ENCODE results near the gene LARP1. TPM values are rescaled to one million over a fixed set of nuclear protein-coding genes. Genes with fewer than 3 reads are reported as not detected.
A peak's percentile ranks its signal among the peaks of the same experiment; 100 is the strongest.

Gene LARP1
- total and polyA plus RNA-seq, 9 of the 15 experiments (the other 6 are each of a cell fraction or from before 2014, with no cell fraction given) = 22.6 to 300 (median 92.0) TPM

DNA sequence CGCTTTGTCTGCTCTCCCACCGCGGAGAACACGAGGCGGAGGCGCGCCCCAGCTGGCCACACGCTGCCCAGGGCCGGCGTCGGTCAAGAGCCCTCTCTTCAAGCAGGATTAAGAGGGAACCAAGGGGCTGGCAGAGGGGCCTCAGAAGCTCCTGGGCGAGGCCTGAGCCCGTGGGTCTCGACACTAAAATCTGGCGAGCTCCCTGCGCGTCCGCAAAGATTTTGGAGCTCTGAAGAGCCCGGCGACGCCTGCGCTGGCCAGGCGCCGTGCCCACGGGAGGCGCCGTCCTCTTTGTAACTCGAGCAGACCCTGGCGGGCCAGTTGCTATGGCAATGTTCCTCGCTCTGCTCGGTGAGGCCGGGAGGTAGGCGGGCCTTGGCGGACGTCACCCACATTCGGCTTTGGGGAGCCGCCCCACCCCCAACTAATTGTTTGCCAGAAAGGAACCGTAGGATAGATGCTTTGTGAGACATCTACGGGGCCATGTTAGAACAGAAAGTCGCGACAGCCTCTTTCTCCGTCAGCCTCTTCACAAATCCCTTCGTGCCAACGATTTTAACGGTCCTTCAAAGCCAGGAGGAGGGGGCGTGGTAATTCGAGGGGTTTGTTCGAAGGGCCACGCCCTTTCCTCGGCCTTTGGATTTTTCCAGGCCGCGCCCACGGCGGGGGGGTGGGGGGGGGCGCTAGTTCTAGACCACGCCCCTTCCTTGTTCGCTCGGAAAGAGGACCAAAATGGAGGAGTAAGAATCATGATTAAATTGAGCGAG lies 102.5 kb downstream of the LARP1 start (continued):
- TF ChIP-seq MTA2 (IDR thresholded peaks at IDR 0.05; ENCODE audit: low read depth) (no peak), BHLHE40 (IDR thresholded peaks at IDR 0.05; ENCODE audit: low read length) (no peak), TARDBP (IDR thresholded peaks at IDR 0.05) (no peak), HCFC1 (IDR thresholded peaks at IDR 0.05; ENCODE audit: low read depth, low read length) (no peak), GATAD2A (IDR thresholded peaks at IDR 0.05) (0 out of 2 replicates have a peak, but pooled peaks have one; percentile 22), MYNN (IDR thresholded peaks at IDR 0.05) (no peak), MYNN (CRISPR knock-in tag; IDR thresholded peaks at IDR 0.05) (no peak), ZNF174 (CRISPR knock-in tag; IDR thresholded peaks at IDR 0.05) (no peak), RAD21 (CRISPR knock-in tag; conservative IDR thresholded peaks at IDR 0.05 in 1 of 2, IDR thresholded peaks at IDR 0.05 in 1 of 2) (no peak), NR2F6 (CRISPR knock-in tag; IDR thresholded peaks at IDR 0.05) (no peak), OTX1 (CRISPR knock-in tag; IDR thresholded peaks at IDR 0.05) (no peak), MYBL2 (IDR thresholded peaks at IDR 0.05; ENCODE audit: low read depth) (peak; percentile 54; the same call in 1 of the 2 replicates), MYBL2 (CRISPR knock-in tag; IDR thresholded peaks at IDR 0.05; ENCODE audit: borderline replicate concordance) (no peak), TBL1XR1 (IDR thresholded peaks at IDR 0.05; ENCODE audit: low read length in 2 of 2) (no peak)
- TF ChIP-seq, protein P1, sequence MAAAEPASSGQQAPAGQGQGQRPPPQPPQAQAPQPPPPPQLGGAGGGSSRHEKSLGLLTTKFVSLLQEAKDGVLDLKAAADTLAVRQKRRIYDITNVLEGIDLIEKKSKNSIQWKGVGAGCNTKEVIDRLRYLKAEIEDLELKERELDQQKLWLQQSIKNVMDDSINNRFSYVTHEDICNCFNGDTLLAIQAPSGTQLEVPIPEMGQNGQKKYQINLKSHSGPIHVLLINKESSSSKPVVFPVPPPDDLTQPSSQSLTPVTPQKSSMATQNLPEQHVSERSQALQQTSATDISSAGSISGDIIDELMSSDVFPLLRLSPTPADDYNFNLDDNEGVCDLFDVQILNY (CRISPR knock-in tag; IDR thresholded peaks at IDR 0.05) = peak; percentile 68; the same call in 1 of the 2 replicates
- TF ChIP-seq, protein P2, sequence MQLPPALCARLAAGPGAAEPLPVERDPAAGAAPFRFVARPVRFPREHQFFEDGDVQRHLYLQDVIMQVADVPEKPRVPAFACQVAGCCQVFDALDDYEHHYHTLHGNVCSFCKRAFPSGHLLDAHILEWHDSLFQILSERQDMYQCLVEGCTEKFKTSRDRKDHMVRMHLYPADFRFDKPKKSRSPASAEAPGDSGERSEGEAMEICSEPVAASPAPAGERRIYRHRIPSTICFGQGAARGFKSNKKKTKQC (CRISPR knock-in tag; IDR thresholded peaks at IDR 0.05) = peak; percentile 78
- TF ChIP-seq, protein P3, sequence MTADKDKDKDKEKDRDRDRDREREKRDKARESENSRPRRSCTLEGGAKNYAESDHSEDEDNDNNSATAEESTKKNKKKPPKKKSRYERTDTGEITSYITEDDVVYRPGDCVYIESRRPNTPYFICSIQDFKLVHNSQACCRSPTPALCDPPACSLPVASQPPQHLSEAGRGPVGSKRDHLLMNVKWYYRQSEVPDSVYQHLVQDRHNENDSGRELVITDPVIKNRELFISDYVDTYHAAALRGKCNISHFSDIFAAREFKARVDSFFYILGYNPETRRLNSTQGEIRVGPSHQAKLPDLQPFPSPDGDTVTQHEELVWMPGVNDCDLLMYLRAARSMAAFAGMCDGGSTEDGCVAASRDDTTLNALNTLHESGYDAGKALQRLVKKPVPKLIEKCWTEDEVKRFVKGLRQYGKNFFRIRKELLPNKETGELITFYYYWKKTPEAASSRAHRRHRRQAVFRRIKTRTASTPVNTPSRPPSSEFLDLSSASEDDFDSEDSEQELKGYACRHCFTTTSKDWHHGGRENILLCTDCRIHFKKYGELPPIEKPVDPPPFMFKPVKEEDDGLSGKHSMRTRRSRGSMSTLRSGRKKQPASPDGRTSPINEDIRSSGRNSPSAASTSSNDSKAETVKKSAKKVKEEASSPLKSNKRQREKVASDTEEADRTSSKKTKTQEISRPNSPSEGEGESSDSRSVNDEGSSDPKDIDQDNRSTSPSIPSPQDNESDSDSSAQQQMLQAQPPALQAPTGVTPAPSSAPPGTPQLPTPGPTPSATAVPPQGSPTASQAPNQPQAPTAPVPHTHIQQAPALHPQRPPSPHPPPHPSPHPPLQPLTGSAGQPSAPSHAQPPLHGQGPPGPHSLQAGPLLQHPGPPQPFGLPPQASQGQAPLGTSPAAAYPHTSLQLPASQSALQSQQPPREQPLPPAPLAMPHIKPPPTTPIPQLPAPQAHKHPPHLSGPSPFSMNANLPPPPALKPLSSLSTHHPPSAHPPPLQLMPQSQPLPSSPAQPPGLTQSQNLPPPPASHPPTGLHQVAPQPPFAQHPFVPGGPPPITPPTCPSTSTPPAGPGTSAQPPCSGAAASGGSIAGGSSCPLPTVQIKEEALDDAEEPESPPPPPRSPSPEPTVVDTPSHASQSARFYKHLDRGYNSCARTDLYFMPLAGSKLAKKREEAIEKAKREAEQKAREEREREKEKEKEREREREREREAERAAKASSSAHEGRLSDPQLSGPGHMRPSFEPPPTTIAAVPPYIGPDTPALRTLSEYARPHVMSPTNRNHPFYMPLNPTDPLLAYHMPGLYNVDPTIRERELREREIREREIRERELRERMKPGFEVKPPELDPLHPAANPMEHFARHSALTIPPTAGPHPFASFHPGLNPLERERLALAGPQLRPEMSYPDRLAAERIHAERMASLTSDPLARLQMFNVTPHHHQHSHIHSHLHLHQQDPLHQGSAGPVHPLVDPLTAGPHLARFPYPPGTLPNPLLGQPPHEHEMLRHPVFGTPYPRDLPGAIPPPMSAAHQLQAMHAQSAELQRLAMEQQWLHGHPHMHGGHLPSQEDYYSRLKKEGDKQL (CRISPR knock-in tag; IDR thresholded peaks at IDR 0.05; ENCODE audit: borderline replicate concordance) = no peak
- TF ChIP-seq, protein P4, sequence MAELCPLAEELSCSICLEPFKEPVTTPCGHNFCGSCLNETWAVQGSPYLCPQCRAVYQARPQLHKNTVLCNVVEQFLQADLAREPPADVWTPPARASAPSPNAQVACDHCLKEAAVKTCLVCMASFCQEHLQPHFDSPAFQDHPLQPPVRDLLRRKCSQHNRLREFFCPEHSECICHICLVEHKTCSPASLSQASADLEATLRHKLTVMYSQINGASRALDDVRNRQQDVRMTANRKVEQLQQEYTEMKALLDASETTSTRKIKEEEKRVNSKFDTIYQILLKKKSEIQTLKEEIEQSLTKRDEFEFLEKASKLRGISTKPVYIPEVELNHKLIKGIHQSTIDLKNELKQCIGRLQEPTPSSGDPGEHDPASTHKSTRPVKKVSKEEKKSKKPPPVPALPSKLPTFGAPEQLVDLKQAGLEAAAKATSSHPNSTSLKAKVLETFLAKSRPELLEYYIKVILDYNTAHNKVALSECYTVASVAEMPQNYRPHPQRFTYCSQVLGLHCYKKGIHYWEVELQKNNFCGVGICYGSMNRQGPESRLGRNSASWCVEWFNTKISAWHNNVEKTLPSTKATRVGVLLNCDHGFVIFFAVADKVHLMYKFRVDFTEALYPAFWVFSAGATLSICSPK (IDR thresholded peaks at IDR 0.05; ENCODE audit: borderline replicate concordance) = no peak
